Measurements from ENCODE around the gene CLCN3.

- TF ChIP-seq ZNF274 (IDR thresholded peaks at IDR 0.05; ENCODE audit: low read depth, low read length) (no peak), YY1 (IDR thresholded peaks at IDR 0.05; ENCODE audit: insufficient read depth, insufficient read length) (no peak), SUZ12 (IDR thresholded peaks at IDR 0.05; ENCODE audit: extremely low read depth, insufficient read depth, insufficient read length) (no peak)
Observed at GRCh38 chr4:169724260-169724659, 103.9 kb downstream of the CLCN3 start.
